Mammary epithelial cell (primary cell): ENCODE data around the gene IDI1.

Experiments
- EZH2 ChIP-seq: IDR thresholded peaks from 2 replicates; pipeline ENCODE4 v1.6.1; 2012; ENCODE audit warnings: low read length, inconsistent platforms, borderline replicate concordance
- TF ChIP-seq, protein P1 (sequence below), 2 donors: IDR thresholded peaks in 1 of 2; conservative IDR thresholded peaks in 1 of 2; 2 replicates each; pipeline ENCODE4 v1.5.1; 2011 to 2012; ENCODE audit warnings: inconsistent platforms in 2 of 2, low read length in 2 of 2, mild to moderate bottlenecking in 2 of 2, control low read depth in 1 of 2, low read depth in 1 of 2; ENCODE audit not compliant: insufficient read depth in 1 of 2; ENCODE audit errors: extremely low read depth in 1 of 2

DNA sequence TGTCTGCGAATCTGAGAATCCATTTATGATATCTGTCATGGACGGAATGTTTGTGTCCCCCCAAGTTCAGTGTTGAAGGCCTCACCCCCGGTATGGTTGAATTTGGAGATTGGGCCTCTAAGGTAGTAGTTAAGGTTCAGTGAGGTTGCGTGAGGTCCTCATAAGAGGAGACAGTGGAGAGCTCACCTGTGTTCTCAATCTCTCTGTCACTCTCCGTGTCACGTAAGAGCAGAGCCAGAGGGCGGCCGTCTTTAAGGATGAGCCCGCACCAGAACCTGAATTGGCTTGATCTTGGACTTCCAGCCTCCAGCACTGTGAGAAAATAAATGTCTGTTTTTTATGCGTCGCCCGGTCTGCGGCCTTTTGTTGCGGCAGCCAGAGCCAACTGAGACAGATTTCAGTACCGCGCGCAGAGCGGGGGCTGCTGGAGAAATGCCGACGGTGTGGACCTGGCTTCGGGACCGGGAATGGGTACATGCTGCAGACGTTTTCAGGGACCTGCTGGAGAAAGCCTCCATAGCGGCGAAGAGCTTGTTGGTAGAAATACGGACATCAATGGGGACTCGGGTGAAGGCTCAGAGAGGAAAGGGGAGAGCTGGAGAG, 47.5 kb upstream of the IDI1 start:
- TF ChIP-seq, protein P1, sequence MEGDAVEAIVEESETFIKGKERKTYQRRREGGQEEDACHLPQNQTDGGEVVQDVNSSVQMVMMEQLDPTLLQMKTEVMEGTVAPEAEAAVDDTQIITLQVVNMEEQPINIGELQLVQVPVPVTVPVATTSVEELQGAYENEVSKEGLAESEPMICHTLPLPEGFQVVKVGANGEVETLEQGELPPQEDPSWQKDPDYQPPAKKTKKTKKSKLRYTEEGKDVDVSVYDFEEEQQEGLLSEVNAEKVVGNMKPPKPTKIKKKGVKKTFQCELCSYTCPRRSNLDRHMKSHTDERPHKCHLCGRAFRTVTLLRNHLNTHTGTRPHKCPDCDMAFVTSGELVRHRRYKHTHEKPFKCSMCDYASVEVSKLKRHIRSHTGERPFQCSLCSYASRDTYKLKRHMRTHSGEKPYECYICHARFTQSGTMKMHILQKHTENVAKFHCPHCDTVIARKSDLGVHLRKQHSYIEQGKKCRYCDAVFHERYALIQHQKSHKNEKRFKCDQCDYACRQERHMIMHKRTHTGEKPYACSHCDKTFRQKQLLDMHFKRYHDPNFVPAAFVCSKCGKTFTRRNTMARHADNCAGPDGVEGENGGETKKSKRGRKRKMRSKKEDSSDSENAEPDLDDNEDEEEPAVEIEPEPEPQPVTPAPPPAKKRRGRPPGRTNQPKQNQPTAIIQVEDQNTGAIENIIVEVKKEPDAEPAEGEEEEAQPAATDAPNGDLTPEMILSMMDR (conservative IDR thresholded peaks at IDR 0.05 in 1 of 2, IDR thresholded peaks at IDR 0.05 in 1 of 2; ENCODE audit: extremely low read depth in 1 of 2, insufficient read depth in 1 of 2, low read depth in 1 of 2, low read length in 2 of 2) = no peak
- TF ChIP-seq EZH2 = no peak
